WTC11 (cell line): Measurements from ENCODE around the gene CACNA1C. TPM values are rescaled to one million over a fixed set of nuclear protein-coding genes. Genes with fewer than 3 reads are reported as not detected.

Experiments used
- ATAC-seq: fragments of 200-7000 bp; cut with Tn5 transposase; 2 replicates; pipeline ENCODE4 v1.10.0; 2021; ENCODE audit warnings: mild to moderate bottlenecking, moderate library complexity
- CTCF ChIA-PET: fragments of 300-600 bp; sonication (Branson Sonifier 250); formaldehyde crosslinking; loops from one replicate; lab custom pipeline; 2021; ENCODE audit warnings: antibody characterized with exemption; lab: Charles Lee
- POLR2A ChIA-PET: fragments of 350-600 bp; sonication (Branson Sonifier 250); formaldehyde crosslinking; loops from one replicate; lab custom pipeline; 2021; ENCODE audit warnings: antibody characterized with exemption; lab: Charles Lee
- DNase-seq: peaks from one replicate; pipeline ENCODE4 v3.0.0; 2021; ENCODE audit warnings: low spot score
- H3K27ac Mint-ChIP-seq: 2 replicates; pipeline ENCODE4 v1.8.0; 2021; ENCODE audit warnings: mixed read lengths
- H3K27me3 Mint-ChIP-seq: 2 replicates; pipeline ENCODE4 v1.8.0; 2021; ENCODE audit warnings: low read depth, mild to moderate bottlenecking, moderate library complexity, mixed read lengths
- H3K36me3 Mint-ChIP-seq: 2 replicates; pipeline ENCODE4 v1.8.0; 2021; ENCODE audit warnings: mixed read lengths
- H3K4me1 Mint-ChIP-seq: 2 replicates; pipeline ENCODE4 v1.8.0; 2022; ENCODE audit warnings: mixed read lengths
- H3K4me3 Mint-ChIP-seq: 2 replicates; pipeline ENCODE4 v1.8.0; 2021; ENCODE audit warnings: mild to moderate bottlenecking, moderate library complexity, mixed read lengths
- H3K9me3 Mint-ChIP-seq: 2 replicates; pipeline ENCODE4 v1.8.0; 2021; ENCODE audit warnings: mixed read lengths
- CREM ChIP-seq: sonication (generic); formaldehyde crosslinking; IDR thresholded peaks from 2 replicates; pipeline ENCODE4 v1.8.1; 2022; ENCODE audit warnings: mild to moderate bottlenecking, missing genetic modification reagents, moderate library complexity
- FOXK1 ChIP-seq: sonication (generic); formaldehyde crosslinking; IDR thresholded peaks from 2 replicates; pipeline ENCODE4 v1.8.0; 2022; ENCODE audit warnings: mild to moderate bottlenecking, moderate library complexity, missing genetic modification reagents
- GABPB1 ChIP-seq: sonication (generic); formaldehyde crosslinking; IDR thresholded peaks from 2 replicates; pipeline ENCODE4 v1.8.1; 2023; ENCODE audit warnings: mild to moderate bottlenecking, missing genetic modification reagents
- HMGA2 ChIP-seq: fragments of 250-450 bp; sonication (Bioruptor Pico); IDR thresholded peaks from 2 replicates; pipeline ENCODE4 v1.4.0; 2021; ENCODE audit warnings: mild to moderate bottlenecking, moderate library complexity
- IRF2 ChIP-seq: sonication (generic); formaldehyde crosslinking; IDR thresholded peaks from 2 replicates; pipeline ENCODE4 v1.8.0; 2022; ENCODE audit warnings: low read depth, missing genetic modification reagents, borderline replicate concordance
- PRDM15 ChIP-seq: sonication (generic); formaldehyde crosslinking; IDR thresholded peaks from 2 replicates; pipeline ENCODE4 v1.8.0; 2022; ENCODE audit warnings: missing genetic modification reagents
- PRRX2 ChIP-seq: fragments of 250-450 bp; sonication (Bioruptor Pico); IDR thresholded peaks from 2 replicates; pipeline ENCODE4 v1.8.0; 2021; ENCODE audit warnings: mild to moderate bottlenecking
- RELA ChIP-seq: sonication (generic); formaldehyde crosslinking; IDR thresholded peaks from 2 replicates; pipeline ENCODE4 v1.8.1; 2022; ENCODE audit warnings: missing genetic modification reagents, mild to moderate bottlenecking, borderline replicate concordance
- SP1 ChIP-seq: sonication (generic); formaldehyde crosslinking; conservative IDR thresholded peaks from 2 replicates; pipeline ENCODE4 v1.8.1; 2022; ENCODE audit warnings: missing genetic modification reagents
- ZBTB21 ChIP-seq: sonication (generic); formaldehyde crosslinking; IDR thresholded peaks from 2 replicates; pipeline ENCODE4 v1.8.1; 2023; ENCODE audit warnings: mild to moderate bottlenecking, missing genetic modification reagents, borderline replicate concordance
- ZNF121 ChIP-seq: sonication (generic); formaldehyde crosslinking; IDR thresholded peaks from 2 replicates; pipeline ENCODE4 v1.8.0; 2023; ENCODE audit warnings: missing genetic modification reagents
- ZNF138 ChIP-seq: sonication (generic); formaldehyde crosslinking; conservative IDR thresholded peaks from 2 replicates; pipeline ENCODE4 v1.8.1; 2022; ENCODE audit warnings: mild to moderate bottlenecking, moderate library complexity, missing genetic modification reagents
- ZNF219 ChIP-seq: sonication (generic); formaldehyde crosslinking; IDR thresholded peaks from 2 replicates; pipeline ENCODE4 v1.8.0; 2023; ENCODE audit warnings: missing genetic modification reagents, mild to moderate bottlenecking, borderline replicate concordance
- ZNF281 ChIP-seq: sonication (generic); formaldehyde crosslinking; IDR thresholded peaks from 2 replicates; pipeline ENCODE4 v1.8.0; 2023; ENCODE audit warnings: mild to moderate bottlenecking, missing genetic modification reagents
- ZNF317 ChIP-seq: sonication (generic); formaldehyde crosslinking; IDR thresholded peaks from 2 replicates; pipeline ENCODE4 v1.8.1; 2023; ENCODE audit warnings: low read depth, mild to moderate bottlenecking, moderate library complexity, missing genetic modification reagents, borderline replicate concordance
- total RNA-seq: library from RNA; stranded (reverse); gene quantifications from 3 replicates; pipeline ENCODE4 v1.2.3, GENCODE V29; 2021
- TF ChIP-seq, protein P1 (sequence below): sonication (generic); formaldehyde crosslinking; IDR thresholded peaks from 2 replicates; pipeline ENCODE4 v1.8.1; 2022; ENCODE audit warnings: mild to moderate bottlenecking, moderate library complexity, missing genetic modification reagents
- TF ChIP-seq, protein P2 (sequence below): sonication (generic); formaldehyde crosslinking; IDR thresholded peaks from 2 replicates; pipeline ENCODE4 v1.8.0; 2023; ENCODE audit warnings: missing genetic modification reagents
- TF ChIP-seq, protein P3 (sequence below): sonication (generic); formaldehyde crosslinking; IDR thresholded peaks from 2 replicates; pipeline ENCODE4 v1.8.1; 2022; ENCODE audit warnings: missing genetic modification reagents, borderline replicate concordance
- TF ChIP-seq, protein P4 (sequence below): fragments of 250-450 bp; sonication (Bioruptor Pico); IDR thresholded peaks from 2 replicates; pipeline ENCODE4 v1.8.0; 2021; ENCODE audit warnings: mild to moderate bottlenecking
- TF ChIP-seq, protein P5 (sequence below): fragments of 250-450 bp; sonication (Bioruptor Pico); IDR thresholded peaks from 2 replicates; pipeline ENCODE4 v1.9.0; 2021; ENCODE audit warnings: mild to moderate bottlenecking
- TF ChIP-seq, protein P6 (sequence below): fragments of 250-450 bp; sonication (Bioruptor Pico); conservative IDR thresholded peaks from 2 replicates; pipeline ENCODE4 v1.9.0; 2021; ENCODE audit warnings: mild to moderate bottlenecking

CACNA1C gene
- total RNA-seq, 1 experiment from 2014 or later = 1.7 TPM

DNA sequence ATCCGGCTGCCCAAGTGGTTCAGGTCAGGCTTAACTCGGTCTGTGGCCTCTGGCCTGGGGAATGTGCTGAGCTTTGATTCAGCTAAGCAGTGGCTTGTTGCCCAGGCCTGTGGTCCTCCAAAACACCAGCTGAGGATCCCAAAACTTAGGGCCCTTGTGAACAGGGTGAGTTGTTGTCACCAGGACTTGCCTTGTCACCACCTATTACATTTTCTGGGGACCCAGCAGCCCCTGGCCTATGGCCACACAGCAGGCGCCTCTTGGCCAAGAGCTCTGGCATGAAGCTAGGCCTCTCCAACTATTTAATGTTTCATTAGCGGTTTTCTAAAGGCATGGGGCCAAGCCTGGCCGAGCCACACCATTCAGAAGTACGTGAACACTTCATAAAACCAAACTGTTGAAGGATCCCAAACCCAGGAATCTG, 343.7 kb downstream of the CACNA1C start (continued):
- TF ChIP-seq, protein P1, sequence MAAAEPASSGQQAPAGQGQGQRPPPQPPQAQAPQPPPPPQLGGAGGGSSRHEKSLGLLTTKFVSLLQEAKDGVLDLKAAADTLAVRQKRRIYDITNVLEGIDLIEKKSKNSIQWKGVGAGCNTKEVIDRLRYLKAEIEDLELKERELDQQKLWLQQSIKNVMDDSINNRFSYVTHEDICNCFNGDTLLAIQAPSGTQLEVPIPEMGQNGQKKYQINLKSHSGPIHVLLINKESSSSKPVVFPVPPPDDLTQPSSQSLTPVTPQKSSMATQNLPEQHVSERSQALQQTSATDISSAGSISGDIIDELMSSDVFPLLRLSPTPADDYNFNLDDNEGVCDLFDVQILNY (CRISPR knock-in tag) = no peak
- TF ChIP-seq ZBTB21 (CRISPR knock-in tag) (no peak), PRDM15 (no peak), GABPB1 (CRISPR knock-in tag) (no peak), ZNF317 (no peak)
- TF ChIP-seq, protein P2, sequence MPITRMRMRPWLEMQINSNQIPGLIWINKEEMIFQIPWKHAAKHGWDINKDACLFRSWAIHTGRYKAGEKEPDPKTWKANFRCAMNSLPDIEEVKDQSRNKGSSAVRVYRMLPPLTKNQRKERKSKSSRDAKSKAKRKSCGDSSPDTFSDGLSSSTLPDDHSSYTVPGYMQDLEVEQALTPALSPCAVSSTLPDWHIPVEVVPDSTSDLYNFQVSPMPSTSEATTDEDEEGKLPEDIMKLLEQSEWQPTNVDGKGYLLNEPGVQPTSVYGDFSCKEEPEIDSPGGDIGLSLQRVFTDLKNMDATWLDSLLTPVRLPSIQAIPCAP = no peak

GRCh38 chr12:2397356-2398045, 344.7 kb downstream of the CACNA1C start:
- no peak overlapping the region for H3K4me3 Mint-ChIP-seq
- ChIA-PET POLR2A (no interaction called here), CTCF (interaction anchor here (0.7 to 2.5 kb wide), 8 partner anchors 15 to 340 kb away, joined by 3 to 10 read pairs (median 3); no protein-coding TSS in a partner anchor)
- no peak for DNase-seq
- H3K27ac Mint-ChIP-seq = no peak overlapping the region
- H3K36me3 Mint-ChIP-seq = no peaks in the 10 kb centered on the region
- H3K4me1 Mint-ChIP-seq = peaks cover 3% of the 10 kb centered on the region; the same call in 1 of the 2 replicates
- ATAC-seq = no peak
- H3K9me3 Mint-ChIP-seq = no peaks in the 10 kb centered on the region
- no peaks in the 10 kb centered on the region; the same call in 1 of the 2 replicates for H3K27me3 Mint-ChIP-seq
- TF ChIP-seq PRRX2 (CRISPR knock-in tag) (no peak), ZNF138 (CRISPR knock-in tag) (no peak), SP1 (no peak), CREM (CRISPR knock-in tag) (no peak), RELA (CRISPR knock-in tag) (no peak), ZNF281 (CRISPR knock-in tag) (no peak), ZNF219 (CRISPR knock-in tag) (no peak), FOXK1 (CRISPR knock-in tag) (no peak), GABPB1 (CRISPR knock-in tag) (no peak), HMGA2 (CRISPR knock-in tag) (no peak), IRF2 (CRISPR knock-in tag) (no peak), ZNF121 (CRISPR knock-in tag) (no peak)
- TF ChIP-seq, protein P3, sequence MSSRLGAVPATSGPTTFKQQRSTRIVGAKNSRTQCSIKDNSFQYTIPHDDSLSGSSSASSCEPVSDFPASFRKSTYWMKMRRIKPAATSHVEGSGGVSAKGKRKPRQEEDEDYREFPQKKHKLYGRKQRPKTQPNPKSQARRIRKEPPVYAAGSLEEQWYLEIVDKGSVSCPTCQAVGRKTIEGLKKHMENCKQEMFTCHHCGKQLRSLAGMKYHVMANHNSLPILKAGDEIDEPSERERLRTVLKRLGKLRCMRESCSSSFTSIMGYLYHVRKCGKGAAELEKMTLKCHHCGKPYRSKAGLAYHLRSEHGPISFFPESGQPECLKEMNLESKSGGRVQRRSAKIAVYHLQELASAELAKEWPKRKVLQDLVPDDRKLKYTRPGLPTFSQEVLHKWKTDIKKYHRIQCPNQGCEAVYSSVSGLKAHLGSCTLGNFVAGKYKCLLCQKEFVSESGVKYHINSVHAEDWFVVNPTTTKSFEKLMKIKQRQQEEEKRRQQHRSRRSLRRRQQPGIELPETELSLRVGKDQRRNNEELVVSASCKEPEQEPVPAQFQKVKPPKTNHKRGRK (CRISPR knock-in tag) = no peak
- TF ChIP-seq, protein P4, sequence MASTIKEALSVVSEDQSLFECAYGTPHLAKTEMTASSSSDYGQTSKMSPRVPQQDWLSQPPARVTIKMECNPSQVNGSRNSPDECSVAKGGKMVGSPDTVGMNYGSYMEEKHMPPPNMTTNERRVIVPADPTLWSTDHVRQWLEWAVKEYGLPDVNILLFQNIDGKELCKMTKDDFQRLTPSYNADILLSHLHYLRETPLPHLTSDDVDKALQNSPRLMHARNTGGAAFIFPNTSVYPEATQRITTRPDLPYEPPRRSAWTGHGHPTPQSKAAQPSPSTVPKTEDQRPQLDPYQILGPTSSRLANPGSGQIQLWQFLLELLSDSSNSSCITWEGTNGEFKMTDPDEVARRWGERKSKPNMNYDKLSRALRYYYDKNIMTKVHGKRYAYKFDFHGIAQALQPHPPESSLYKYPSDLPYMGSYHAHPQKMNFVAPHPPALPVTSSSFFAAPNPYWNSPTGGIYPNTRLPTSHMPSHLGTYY (CRISPR knock-in tag) = no peak
- TF ChIP-seq, protein P5, sequence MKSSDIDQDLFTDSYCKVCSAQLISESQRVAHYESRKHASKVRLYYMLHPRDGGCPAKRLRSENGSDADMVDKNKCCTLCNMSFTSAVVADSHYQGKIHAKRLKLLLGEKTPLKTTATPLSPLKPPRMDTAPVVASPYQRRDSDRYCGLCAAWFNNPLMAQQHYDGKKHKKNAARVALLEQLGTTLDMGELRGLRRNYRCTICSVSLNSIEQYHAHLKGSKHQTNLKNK (CRISPR knock-in tag) = no peak
- TF ChIP-seq, protein P6, sequence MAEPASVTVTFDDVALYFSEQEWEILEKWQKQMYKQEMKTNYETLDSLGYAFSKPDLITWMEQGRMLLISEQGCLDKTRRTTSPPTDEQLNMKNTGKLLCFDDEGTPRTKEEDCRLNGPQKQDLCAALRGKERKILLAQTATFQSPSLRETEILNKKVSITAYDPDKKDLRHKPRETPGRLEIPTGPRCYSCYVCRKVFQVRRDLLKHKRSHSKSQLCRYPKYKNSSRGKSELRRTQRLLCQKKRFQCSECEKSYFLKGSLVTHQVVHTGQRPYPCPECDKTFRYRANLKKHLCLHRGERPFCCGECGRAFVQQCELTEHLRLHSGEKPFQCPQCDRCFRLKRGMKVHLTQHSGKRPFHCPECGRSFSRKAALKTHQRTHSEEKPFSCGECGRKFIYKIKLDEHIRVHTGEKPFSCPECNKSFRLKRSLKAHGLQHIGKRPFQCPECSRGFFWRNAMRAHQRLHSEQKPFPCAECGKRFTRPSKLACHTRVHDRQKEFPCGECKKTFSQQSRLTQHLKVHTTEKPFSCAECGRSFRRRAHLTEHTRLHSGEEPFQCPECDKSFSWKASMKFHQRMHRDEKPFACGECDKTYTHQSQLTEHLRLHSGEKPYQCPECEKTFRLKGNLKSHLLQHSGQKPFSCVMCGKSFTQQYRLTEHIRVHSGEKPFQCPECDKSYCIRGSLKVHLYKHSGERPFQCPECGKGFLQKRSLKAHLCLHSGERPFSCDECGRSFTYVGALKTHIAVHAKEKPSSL = no peak
